SU-DHL-6 (cell line): ENCODE data around the gene PTPRN2.

Source experiments
- CTCF ChIP-seq: fragments of 200-600 bp; sonication (generic); IDR thresholded peaks from one replicate; pipeline ENCODE4 v1.5.1; 2017; ENCODE audit warnings: antibody characterized with exemption, mild to moderate bottlenecking, low read length, moderate library complexity; ENCODE audit not compliant: insufficient read depth, poor library complexity, severe bottlenecking
- EZH2phosphoT487 ChIP-seq: fragments of 200-600 bp; sonication (generic), shearing (Covaris generic); conservative IDR thresholded peaks from 2 replicates; pipeline ENCODE4 v1.6.1; 2018; ENCODE audit warnings: mild to moderate bottlenecking, antibody characterized with exemption, low read length, moderate library complexity, mixed read lengths

- TF ChIP-seq CTCF, result no peak
- no peak for TF ChIP-seq EZH2phosphoT487
These were observed 893.3 kb downstream of the PTPRN2 start for GRCh38 chr7:157694376-157694665.
